SU-DHL-6 (cell line): Measurements from ENCODE around the gene EPHB4.

Experiments used
- CTCF ChIP-seq: fragments of 200-600 bp; sonication (generic); IDR thresholded peaks from one replicate; pipeline ENCODE4 v1.5.1; 2017; ENCODE audit warnings: antibody characterized with exemption, mild to moderate bottlenecking, low read length, moderate library complexity; ENCODE audit not compliant: insufficient read depth, poor library complexity, severe bottlenecking
- EZH2phosphoT487 ChIP-seq: fragments of 200-600 bp; sonication (generic), shearing (Covaris generic); conservative IDR thresholded peaks from 2 replicates; pipeline ENCODE4 v1.6.1; 2018; ENCODE audit warnings: mild to moderate bottlenecking, antibody characterized with exemption, low read length, moderate library complexity, mixed read lengths

GRCh38 chr7:100812729-100813128 is 14.6 kb downstream of the EPHB4 start:
- TF ChIP-seq CTCF (no peak), EZH2phosphoT487 (no peak)
